ENCODE measurements around the gene DAB2IP. TPM values are rescaled to one million over a fixed set of nuclear protein-coding genes. Genes with fewer than 3 reads are reported as not detected.

DAB2IP gene
- total RNA-seq, 2 donors from 2014 or later, result 51.6 to 83.2 TPM

- no peaks in the 10 kb centered on the region for H3K27me3 ChIP-seq (replicated peaks; ENCODE audit: insufficient read depth)
- 83% methylated on average over 17 of the region's 17 CpGs for WGBS
- intact Hi-C loops (cut with DNase I), result no loop called here
- H3K27ac ChIP-seq, result peak overlapping the region in 1 of 2 donors; percentile 54
- DNase-seq (ENCODE audit: low spot score), result no peak
- H3K9me3 ChIP-seq, result no peaks in the 10 kb centered on the region
- H3K36me3 ChIP-seq, result peaks cover 9 to 10% of the 10 kb centered on the region in 2 donors
- no peak overlapping the region for H3K4me3 ChIP-seq
- TF ChIP-seq POLR2A (IDR thresholded peaks at IDR 0.05), result no peak
- TF ChIP-seq, protein P1, sequence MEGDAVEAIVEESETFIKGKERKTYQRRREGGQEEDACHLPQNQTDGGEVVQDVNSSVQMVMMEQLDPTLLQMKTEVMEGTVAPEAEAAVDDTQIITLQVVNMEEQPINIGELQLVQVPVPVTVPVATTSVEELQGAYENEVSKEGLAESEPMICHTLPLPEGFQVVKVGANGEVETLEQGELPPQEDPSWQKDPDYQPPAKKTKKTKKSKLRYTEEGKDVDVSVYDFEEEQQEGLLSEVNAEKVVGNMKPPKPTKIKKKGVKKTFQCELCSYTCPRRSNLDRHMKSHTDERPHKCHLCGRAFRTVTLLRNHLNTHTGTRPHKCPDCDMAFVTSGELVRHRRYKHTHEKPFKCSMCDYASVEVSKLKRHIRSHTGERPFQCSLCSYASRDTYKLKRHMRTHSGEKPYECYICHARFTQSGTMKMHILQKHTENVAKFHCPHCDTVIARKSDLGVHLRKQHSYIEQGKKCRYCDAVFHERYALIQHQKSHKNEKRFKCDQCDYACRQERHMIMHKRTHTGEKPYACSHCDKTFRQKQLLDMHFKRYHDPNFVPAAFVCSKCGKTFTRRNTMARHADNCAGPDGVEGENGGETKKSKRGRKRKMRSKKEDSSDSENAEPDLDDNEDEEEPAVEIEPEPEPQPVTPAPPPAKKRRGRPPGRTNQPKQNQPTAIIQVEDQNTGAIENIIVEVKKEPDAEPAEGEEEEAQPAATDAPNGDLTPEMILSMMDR (IDR thresholded peaks at IDR 0.05), result no peak
- no peak for TF ChIP-seq POLR2AphosphoS5 (IDR thresholded peaks at IDR 0.05)
- H3K4me1 ChIP-seq (replicated peaks), result no peaks in the 10 kb centered on the region
Measured at GRCh38 chr9:121780177-121781040, 129.0 kb downstream of the DAB2IP start.

DNA sequence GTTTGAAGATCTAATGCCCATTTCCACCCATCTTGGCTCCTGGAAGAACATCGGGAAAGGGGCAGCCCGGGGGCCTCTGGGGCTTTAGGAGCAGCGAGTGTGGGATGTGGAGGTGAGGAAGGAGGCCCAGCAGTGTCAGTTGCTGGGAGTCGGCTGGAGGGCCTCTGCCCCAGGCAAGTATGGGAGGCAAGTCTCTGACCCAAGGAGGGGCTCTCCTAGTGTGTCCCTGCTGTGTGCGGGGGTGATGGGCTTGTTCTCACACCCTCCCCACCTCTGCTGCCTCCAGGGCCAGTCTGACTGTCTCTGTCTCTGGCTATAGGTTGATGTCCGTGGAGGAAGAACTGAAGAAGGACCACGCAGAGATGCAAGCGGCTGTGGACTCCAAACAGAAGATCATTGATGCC lies 129.7 kb downstream of the DAB2IP start:
- no peaks in the 10 kb centered on the region for H3K4me1 ChIP-seq (replicated peaks)
- no peaks in the 10 kb centered on the region for H3K9me3 ChIP-seq
- 90% methylated on average over 8 of the region's 8 CpGs for WGBS
- TF ChIP-seq, protein P1 (IDR thresholded peaks at IDR 0.05), result no peak
- TF ChIP-seq POLR2A (IDR thresholded peaks at IDR 0.05) (no peak), POLR2AphosphoS5 (IDR thresholded peaks at IDR 0.05) (no peak)
- no peak overlapping the region for H3K4me3 ChIP-seq
- DNase-seq (ENCODE audit: low spot score), result no peak
- H3K27ac ChIP-seq, result no peak overlapping the region
- no peaks in the 10 kb centered on the region for H3K27me3 ChIP-seq (replicated peaks; ENCODE audit: insufficient read depth)
- H3K36me3 ChIP-seq, result peaks cover 9 to 10% of the 10 kb centered on the region in 2 donors
- intact Hi-C loops (cut with DNase I), result no loop called here

- intact Hi-C loops (cut with DNase I), result no loop called here
- WGBS, result 93% methylated on average over 17 of the region's 17 CpGs
- TF ChIP-seq POLR2A (IDR thresholded peaks at IDR 0.05) (no peak), POLR2AphosphoS5 (IDR thresholded peaks at IDR 0.05) (no peak)
- no peak for DNase-seq (ENCODE audit: low spot score)
- Histone ChIP-seq H3K36me3 (peaks cover 9 to 10% of the 10 kb centered on the region in 2 donors), H3K27ac (no peak overlapping the region), H3K27me3 (replicated peaks; ENCODE audit: insufficient read depth) (no peaks in the 10 kb centered on the region), H3K4me1 (replicated peaks) (no peaks in the 10 kb centered on the region), H3K4me3 (no peak overlapping the region), H3K9me3 (no peaks in the 10 kb centered on the region)
Measured at GRCh38 chr9:121781701-121782464, 130.4 kb downstream of the DAB2IP start.

DNA sequence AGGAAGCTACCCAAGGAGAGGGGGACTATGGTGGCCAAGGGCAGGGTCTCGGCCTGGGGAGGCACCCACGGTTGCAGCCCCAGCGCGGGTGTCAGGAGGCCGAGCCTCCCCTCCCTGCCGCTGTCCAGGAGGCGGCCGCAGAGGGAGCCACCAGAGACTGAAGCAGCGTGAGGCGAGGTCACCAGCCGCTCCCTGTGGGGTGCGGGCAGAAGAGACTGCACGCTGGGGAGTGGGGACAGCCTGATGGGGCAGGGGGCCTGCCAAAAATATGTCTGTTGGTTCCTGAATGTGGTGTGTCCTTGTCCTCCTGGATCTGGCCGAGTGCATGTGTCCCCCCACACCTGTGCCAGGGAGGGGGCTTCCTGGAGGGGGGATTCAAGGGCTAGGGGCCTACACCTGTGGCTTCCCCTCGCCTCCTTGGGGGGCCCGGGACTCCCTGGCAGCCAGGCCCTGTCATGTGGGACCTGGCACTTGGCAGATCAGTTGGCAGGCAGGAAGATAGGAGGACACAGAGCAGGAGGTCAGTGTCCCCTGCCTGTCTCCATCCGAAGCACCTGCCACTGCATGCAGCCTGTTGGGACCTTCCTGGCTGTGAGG lies 131.2 kb downstream of the DAB2IP start:
- peaks cover 9 to 10% of the 10 kb centered on the region in 2 donors for H3K36me3 ChIP-seq

More for the DNA sequence above, 131.2 kb downstream of the DAB2IP start:
- Histone ChIP-seq H3K27me3 (replicated peaks; ENCODE audit: insufficient read depth) (no peaks in the 10 kb centered on the region), H3K4me3 (no peak overlapping the region), H3K27ac (no peak overlapping the region), H3K4me1 (replicated peaks) (no peaks in the 10 kb centered on the region), H3K9me3 (no peaks in the 10 kb centered on the region)
- TF ChIP-seq, protein P1 (IDR thresholded peaks at IDR 0.05), result no peak
- TF ChIP-seq POLR2AphosphoS5 (IDR thresholded peaks at IDR 0.05), result no peak
- TF ChIP-seq POLR2A (IDR thresholded peaks at IDR 0.05), result no peak
- intact Hi-C loops (cut with DNase I), result no loop called here
- 88% methylated on average over 17 of the region's 17 CpGs for WGBS
- no peak for DNase-seq (ENCODE audit: low spot score)

Data from prostate gland (tissue), 2 donors.